ENCODE data around the gene PDE8A.
"Not testable (repeated sequence)": the region's sequence is repeated elsewhere in the genome, so short reads cannot be mapped to it uniquely, and the experiment has no call there.

Gene PDE8A

DNA sequence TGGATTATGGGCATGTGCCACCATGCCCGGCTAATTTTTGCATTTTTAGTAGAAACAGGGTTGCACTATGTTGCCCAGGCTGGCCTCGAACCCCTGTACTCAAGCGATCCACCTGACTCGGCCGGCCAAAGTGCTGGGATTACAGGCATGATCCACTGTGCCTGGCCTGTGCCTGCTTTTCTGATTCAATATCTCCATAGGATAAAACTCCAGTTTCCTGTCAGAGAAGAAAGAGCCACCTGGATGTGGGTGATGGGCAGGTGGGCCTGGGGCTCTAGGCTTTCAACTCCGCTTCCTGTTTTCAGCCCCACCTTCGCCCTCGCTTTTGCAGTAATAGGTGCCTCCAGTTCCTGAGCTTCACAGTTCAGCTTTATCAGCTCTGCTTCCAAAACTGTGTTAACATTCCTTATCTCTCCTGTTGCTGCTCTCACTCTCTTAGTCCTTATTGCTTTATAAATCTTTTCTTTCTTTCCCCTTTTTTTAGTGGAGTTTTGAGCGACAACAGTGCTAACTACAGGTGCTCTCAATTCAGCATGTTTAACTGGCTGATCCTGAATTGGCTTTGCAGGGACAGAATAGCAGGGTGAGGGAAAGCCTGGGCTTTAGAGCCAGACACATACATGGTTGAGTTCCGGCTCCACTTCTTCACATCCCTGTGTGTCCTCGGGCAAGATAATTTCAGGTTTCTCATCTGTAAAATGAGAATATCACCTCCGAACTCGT lies 21.1 kb upstream of the PDE8A start:
- DNase-seq (ENCODE audit: low read depth), result no peak

DNA sequence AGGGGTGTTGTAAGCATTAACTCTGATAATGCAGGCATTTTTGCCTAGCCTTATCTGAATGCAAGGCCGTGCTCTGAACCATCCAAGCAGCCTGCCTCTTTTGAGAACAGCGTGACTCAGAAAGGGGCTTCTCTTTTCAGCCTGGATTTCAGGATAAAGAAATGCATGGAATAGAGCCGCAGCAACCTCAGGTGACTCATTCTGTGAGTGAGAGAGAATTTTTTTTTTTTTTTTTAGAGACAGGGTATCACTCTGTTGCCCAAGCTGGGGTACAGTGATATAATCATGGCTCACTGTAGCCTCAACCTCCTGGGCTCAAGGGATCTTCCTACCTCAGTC lies 20.6 kb upstream of the PDE8A start:
- no peak for DNase-seq (ENCODE audit: low read depth)

DNA sequence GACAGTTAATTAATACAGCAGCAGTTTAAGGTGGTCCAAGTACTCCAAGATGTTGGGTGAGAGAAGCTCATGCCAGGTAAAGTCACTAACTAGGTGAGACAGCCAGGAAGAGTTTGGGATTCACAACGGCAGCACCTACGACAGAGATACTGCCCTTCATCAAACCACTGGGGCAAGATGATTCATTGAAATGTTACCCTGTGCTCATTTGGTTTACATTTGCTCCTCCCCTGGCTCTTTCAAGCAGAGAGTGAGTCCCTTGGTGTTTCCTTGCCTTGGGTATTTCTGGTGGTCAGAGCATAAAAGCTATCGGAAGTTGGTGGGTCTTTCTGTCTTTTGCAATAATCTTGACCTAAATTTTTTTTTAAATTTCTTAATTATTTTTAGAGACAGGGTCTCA lies 19.9 kb upstream of the PDE8A start:
- no peak for DNase-seq (ENCODE audit: low read depth)

DNA sequence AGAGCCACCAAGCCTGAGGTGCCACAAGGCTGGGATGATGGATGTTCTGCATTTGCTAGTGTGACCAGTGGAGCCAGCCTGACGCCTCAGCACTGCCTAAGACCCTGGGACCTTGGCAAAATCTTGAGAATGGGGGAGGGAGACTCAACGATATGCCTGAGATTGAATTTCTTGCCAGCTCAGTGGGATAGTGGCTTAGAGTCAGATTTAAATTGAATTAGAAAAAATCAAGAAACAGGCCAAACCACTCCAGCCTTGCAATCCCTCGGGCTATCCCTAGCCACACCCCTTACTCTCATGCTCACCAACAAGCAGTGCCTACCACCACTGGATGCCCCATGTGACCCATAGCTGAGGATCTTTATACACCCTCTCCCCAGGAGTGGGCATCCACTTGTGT lies 18.7 kb upstream of the PDE8A start:
- DNase-seq (ENCODE audit: low read depth), result no peak

DNA sequence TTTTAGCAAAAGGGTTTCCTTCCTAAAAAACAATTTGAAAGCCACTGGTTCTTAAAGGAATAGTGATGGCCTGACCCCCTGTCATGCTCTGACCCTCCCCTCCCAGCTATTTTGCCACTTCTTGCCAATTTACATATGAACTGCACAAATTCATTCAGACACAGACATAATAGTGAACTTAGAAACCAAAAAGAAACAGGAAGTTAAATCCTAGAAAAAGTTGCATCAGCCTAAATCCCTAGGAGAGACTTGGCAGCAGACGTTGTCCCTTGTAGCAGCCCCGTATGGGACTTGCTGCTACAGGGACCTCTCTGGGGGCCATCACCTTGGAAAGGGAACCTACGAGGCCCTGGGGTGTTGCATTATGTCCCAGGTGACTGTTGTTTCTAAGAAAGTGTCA lies 14.3 kb upstream of the PDE8A start:
- DNase-seq (ENCODE audit: low read depth), result no peak

DNA sequence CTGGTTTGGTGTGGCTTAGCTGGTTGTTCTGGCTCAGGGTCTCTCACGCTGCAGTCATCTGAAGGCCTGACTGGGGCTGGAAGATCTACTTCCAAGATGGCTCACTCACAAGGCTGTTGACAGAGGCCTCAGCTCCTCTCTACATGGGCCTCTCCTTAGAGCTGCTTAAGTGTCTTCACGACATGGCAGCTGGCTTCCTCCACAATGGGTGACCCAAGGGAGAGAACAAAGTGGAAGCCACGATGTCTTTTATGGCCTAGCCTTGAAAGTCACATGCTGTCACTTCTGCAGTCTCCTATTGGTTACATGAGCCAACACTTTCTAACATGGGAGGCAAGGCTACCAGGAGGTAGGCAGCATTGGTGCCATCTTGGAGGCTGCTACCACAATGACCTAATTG lies 13.4 kb upstream of the PDE8A start:
- DNase-seq (ENCODE audit: low read depth), result no peak

DNA sequence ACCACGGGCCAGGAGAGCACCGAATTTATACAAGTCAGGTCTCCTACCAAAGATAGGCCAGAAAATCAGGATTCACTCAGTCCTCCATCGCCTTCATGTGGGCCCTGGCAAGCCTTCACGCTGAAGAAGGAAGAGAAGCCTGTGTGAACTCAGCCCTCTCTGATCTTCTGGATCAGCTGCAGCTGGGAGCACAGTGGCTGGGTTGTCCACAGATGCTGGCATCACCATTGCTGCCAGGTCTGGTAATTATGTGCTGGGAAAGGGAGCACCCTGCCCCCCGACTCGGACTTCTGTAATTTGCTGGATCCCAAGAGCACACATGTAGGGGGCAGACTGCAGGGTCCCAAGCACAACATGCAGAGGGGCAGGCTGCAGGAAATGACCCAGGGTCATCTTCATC lies 12.4 kb upstream of the PDE8A start:
- DNase-seq (ENCODE audit: low read depth), result no peak

DNA sequence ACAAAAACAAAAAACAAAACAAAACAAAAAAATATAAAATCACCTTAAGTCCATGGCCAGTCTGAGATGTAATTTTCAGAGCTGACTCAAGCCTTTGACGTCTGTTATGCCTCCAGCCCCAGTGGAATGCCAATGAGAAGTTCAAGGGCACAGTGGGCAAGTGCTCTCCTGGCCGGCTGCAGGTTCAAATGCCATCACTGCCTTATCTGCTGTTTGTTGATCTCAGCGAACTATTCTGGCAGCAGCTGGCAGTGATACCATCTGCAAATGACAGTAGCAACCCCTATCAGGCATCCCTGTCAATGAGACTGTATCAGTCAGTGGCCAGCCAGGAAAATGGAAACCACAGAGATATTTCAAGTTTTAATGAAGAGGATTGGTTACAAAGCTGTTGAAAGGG lies 10.8 kb upstream of the PDE8A start:
- DNase-seq (ENCODE audit: low read depth), result no peak

DNA sequence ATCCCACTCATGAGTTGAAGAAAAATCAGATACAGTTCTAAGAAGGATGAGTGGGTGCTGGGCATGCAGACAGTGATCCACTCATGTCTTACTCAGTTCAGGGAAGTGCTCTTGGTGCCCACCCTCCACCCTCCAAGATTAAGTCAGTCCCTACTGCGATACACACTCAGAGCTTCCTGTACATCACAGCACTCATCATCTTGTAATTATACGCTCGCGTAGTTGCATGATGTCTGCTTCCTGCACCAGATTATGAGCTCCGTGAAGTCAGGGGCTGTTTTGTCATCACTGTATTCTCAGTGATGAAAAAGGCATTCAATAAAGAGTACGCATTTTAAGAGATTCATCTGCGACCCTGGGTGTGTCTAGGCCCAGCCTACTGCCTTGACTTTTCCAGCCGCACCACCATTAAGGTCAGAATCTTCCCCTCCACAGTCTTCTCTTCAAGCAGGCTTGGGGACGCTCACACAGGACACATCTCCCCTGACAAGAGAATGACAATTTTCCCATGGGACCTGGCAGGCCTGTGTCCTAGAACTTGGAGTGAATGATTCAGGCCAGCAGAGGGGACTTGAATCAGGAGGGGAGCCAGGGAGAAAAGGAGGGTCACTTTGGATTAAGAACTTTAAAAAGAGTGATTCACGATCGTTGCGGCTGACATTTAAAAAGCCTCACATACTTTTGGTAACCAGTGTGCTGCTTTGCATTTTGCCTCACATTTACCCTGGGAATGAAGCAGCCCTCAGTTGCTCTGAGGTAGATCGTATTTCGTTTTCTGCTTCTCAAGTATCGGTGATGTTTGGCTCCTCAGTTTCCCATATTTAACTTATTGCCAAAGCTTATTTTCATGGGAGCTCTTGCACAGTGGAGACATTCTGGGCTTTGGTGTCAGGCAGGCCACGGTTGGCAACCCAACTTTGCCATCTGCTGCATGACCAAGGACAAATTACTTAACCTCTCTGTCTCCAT lies 7.9 kb upstream of the PDE8A start:
- no peak for DNase-seq (ENCODE audit: low read depth)

DNA sequence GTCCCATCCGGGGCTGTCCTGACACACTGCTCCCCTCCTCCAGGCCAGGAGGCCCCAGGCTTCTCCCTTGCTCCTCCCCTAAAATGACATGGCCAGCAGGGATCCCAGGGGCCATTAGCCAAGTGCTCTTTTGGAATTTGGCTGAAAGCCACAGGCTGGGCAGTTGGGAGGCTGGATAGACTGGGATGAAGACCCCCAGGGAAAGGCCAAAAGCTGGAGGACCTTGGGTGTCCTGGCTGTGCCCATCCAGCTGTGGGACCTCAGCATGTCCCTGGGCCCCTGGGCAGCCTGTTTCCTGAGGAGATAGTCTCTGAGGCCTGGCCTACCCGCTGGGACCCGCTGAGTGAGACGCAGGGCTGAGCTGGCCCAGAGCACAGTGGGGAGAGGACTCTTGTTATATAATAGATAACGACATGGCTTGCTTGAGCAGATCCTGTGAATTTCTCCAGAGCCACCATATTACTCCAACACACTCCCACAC lies 5.7 kb upstream of the PDE8A start:
- DNase-seq (ENCODE audit: low read depth), result no peak

DNA sequence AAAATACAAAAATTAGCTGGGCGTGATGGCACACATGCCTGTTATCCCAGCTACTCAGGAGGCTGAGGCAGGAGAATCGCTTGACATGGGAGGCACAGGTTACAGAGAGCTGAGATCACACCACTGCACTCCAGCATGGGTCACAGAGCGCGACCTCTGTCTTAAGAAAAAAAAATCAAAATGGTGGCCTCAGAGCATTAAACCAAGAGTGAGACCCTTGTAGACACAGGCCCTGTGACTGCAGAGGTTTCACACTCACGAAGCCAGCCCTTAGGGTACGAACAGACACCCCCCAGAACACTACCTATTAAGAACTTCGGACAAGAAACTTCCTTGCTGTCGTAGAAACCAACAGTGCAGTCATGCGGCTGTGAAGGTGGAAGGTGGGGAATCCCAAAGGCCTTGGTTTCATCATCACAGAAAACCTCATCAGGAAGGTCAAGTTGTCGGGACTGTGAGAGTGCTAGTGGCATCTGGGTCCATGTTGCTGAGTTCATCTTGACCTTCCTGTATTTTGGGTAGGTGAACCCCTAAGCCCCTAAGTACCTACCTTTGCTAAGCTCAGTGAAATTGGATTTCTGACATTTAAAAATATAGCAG lies 4.8 kb upstream of the PDE8A start:
- no peak for DNase-seq (ENCODE audit: low read depth)

DNA sequence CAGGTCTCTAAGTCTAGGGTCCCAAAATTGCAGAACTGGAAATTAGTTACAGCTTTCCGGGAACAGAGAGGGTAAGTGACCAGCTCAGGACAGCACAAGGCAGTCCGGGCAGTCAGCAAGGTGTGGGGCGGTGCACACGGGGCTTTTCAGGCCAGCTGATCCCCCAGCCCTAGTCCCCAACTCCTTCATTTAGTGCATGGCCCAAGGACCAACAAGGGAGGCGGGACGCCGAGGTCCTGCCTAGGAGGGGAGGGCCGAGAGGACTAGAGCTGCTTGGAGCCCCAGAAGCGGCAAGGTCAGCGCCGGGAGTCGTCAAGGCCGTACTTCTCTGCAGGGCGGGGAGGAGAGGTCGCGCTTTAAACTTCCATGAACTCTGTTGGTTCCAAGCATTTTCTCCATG lies 2.0 kb upstream of the PDE8A start:
- DNase-seq (ENCODE audit: low read depth), result no peak

DNA sequence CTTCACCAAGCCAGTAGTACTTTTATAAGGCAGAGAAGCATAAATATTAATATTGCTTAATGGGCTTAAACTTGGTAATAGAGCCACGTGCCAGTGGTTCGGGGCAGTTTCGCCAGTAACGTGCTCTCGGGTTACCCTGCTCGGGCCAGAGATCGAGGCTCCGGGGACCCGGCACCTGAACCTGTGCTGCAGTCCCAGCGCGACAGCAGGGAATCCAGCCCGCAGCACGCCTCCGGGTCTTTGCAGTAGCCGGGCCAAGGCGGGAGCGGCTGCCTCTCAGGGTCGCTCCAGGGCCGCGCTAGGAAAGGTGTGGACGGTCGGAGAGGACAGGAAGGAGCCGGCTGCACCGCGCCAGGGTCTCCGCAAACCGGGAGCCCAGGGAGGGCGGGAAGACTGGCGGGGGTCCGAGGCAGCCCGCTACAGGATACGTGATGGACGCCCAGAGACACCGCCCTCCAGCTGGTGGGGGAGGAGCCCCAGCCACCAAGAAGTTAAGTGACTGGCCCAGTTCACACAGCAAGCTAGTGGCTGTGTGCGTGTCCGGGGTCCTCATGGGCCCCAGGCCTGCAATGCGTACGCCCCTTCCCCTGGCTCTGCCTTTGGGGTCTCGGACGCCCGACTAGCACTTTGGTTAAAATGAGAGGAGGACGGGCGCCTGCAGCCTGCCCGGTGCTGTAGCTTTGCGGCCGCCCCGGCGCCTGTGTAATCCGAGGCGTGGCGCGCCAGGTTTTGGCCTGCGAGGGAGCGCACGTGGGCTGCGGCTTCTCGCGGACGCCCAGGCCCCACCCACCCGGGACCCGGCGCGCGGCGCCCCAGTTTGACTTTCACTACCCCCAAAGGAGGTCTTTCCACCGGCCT lies 1.2 kb upstream of the PDE8A start:
- DNase-seq (ENCODE audit: low read depth), result peak; percentile 78

DNA sequence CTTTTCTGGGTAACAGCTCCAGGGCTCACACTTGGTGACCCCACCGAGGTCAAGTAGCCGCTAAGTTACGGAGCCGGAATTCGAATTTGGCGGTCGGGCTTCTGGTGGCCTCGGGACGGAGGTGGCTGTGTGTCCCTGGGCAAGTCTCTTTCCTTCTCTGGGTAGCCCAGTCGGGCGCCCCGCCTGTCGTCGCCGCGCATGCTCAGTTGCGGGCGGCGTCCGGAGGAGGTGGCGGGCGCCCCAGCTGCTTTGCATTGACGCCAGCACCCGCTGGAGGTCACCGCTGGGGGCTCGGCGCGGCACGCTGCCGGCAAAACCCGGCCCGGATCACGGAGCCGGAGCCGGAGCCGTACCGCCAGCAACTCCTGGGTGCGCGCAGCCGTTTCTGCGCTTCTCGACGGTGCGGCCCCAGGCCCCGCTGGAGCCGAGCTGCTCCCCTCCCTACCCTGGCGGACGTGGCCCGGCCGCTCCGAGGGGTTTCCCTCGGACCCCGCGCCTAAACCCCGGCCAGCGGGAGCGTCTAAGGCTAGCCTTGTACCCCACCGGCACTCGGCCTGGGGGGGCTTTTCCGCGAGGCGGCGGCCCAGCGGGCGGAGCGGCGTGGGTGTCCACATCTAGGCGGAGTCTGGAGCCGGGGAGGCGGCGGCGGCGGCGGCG lies 474 bp upstream of the PDE8A start:
- DNase-seq (ENCODE audit: low read depth), result peak; percentile 92

DNA sequence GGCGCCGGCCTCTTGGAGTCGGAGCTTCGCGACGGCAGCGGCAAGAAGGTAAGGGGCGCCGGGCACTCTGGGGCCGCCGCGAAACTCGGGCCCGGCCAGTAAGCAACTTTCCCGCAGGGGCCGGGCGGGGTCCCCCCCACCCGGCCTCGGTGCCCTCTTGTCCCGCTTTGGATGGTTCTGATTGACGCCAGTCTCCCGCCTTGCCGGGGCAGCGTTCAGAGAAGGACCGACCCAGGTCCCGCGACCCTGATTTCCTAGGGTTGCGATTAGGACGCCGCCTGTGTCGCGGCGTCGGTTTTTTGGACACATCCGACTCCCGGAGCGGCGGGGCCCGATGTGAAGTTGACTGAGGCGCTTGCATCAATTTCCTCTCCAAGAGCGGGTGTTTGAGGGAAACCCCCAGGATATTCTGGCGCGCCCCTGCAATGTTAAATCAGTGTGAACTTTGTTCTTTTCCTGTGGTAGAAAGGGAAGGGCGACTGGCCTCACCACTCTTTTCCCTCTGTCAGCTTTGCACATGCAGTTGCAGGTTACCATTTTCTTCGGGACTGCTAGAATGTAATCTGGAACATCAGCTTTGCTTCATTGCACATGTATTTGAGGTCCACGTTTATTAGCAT lies 755 bp downstream of the PDE8A start:
- peak; percentile 41 for DNase-seq (ENCODE audit: low read depth)

DNA sequence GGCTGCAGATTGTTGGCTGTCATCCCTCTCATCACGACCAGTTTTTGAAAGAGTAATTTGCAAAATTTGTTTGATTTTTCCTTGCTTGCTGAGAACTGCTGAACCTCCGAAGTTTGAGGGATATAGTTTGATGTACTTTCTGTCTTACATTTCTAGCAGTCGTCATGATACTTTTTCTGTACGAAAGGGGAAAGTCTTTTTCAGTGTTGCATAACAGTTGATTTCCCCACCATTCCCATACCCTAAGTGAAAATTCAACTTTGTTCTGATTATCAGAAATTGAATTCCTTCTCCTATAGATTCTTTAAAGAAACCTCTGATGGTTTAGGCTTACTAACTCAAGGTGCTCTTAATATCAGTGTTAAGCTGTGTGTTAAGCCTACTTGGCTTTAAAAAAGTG lies 1.6 kb downstream of the PDE8A start:
- DNase-seq (ENCODE audit: low read depth), result no peak

DNA sequence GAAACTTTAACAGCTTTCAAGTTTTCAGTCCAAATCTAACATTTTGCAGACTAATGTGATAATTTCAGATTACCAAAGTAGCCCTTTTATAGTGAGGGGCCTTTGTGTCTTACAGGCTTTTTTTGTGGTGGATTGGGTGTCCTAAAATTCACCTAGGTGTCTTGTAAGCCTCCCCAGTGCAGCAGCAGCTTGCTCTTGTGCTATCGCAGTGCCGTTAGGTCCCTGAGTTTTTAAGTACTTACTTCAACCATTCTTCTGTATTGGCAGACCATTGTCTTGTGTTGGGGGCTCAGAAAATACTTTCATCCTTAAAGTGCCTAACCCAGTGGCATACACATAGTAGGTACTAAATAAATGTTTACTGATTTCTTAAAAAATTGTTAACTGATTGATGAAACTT lies 2.1 kb downstream of the PDE8A start:
- no peak for DNase-seq (ENCODE audit: low read depth)

DNA sequence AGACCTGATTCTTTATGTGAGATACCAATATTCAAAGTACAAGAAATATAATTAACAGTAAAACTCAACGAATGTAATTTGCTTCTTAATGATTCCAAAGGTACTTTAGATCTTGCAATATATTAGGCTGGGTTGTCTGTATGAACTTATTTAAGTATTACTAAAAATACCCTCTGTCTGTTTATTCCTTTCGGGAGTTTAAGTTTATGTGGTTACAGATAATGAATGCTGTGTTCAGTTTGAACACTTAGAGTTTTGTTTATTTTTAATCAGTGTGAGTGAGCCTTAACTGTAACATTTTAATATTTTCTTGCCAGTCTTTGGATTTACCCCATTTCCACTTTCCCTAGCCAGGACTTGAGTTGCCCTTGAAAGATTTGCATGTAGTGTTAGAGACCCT lies 3.5 kb downstream of the PDE8A start:
- DNase-seq (ENCODE audit: low read depth), result no peak

DNA sequence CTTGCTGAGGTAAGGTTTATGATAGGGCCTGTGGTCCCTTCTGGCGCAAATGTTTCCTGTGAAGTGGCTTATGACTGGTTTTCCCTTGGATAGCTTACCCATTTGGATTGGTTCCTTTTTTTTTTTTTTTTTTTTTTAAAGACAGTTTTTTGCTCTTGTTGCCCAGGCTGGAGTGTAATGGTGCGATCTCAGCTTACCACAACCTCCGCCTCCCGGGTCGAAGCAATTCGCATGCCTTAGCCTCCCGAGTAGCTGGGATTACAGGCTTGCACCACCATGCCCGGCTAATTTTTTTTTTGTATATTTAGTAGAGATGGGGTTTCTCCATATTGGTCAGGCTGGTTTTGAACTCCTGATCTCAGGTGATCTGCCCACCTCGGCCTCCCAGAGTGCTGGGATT lies 5.7 kb downstream of the PDE8A start:
- not testable (repeated sequence) for DNase-seq (ENCODE audit: low read depth)

DNA sequence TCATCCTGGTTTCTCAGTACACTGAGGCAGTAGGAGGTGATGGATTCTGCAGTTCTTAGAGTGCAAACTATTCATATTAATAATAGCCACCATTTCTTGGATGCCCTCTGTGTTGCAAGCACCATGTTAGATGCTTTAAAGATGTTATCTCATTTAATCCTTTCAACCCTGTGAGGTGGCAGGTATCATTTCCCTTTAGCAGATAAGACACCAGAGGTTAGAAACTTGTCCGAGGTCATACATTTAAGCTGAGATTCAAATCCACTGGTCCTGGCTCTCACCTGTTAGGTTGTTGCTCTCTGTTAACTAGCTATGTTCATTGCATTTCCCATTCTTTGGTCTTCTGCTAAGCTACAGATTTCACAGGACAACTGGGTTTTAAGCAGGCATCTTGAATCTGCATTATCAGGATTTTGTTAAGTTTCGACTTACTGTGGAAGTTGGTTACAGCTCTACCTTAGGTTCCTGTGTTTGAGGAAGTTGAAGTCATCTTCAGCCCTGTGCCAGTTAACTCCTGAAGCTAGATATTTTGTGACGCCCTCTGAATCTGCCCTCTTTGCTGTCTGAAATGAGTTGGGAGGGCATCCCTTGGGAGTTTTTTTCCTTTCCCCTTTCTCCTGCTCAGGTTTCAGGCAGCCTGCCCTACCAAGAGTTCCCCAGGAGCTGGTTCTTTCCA lies 6.4 kb downstream of the PDE8A start:
- no peak for DNase-seq (ENCODE audit: low read depth)
